Neural progenitor cell (in vitro differentiated cells): ENCODE results near the gene KIAA1217.

Experiments
- CTCF ChIP-seq: fragments of 200-600 bp; sonication (generic); IDR thresholded peaks from 2 replicates; pipeline ENCODE4 v1.5.1; 2017; ENCODE audit warnings: antibody characterized with exemption, mild to moderate bottlenecking
- EZH2 ChIP-seq: fragments of 200-600 bp; sonication (generic); IDR thresholded peaks from 2 replicates; pipeline ENCODE4 v1.6.1; 2017; ENCODE audit warnings: antibody characterized with exemption, mild to moderate bottlenecking, moderate library complexity
- EZH2phosphoT487 ChIP-seq: fragments of 200-600 bp; sonication (generic); IDR thresholded peaks from 2 replicates; pipeline ENCODE4 v1.6.1; 2017; ENCODE audit warnings: antibody characterized with exemption

GRCh38 chr10:24444337-24444736 lies 235.4 kb downstream of the KIAA1217 start:
- TF ChIP-seq CTCF = no peak
- no peak for TF ChIP-seq EZH2phosphoT487
- no peak for TF ChIP-seq EZH2
